CD4-positive, alpha-beta T cell (primary cell): ENCODE data around the gene BAZ1B. TPM values are rescaled to one million over a fixed set of nuclear protein-coding genes. Genes with fewer than 3 reads are reported as not detected.
"Not testable (repeated sequence)": the region's sequence is repeated elsewhere in the genome, so short reads cannot be mapped to it uniquely, and the experiment has no call there.

Source experiments
- ATAC-seq: fragments of 200-7000 bp; cut with Tn5 transposase; one replicate; pipeline ENCODE4 v1.10.0; 2022; ENCODE audit warnings: mild to moderate bottlenecking; ENCODE audit not compliant: poor library complexity
- CTCF ChIA-PET: fragments of 350-600 bp; sonication (Branson Sonifier 250); formaldehyde crosslinking; loops from one replicate; lab custom pipeline; 2021; ENCODE audit warnings: antibody characterized with exemption, inconsistent platforms; lab: Charles Lee
- POLR2A ChIA-PET: fragments of 350-600 bp; sonication (Branson Sonifier 250); formaldehyde crosslinking; loops from one replicate; lab custom pipeline; 2021; ENCODE audit warnings: antibody characterized with exemption, inconsistent platforms; lab: Charles Lee
- DNase-seq, 14 experiments: peaks; one replicate each; pipeline ENCODE4 v3.0.0-alpha.2; 2013 to 2020; ENCODE audit warnings: mixed read lengths in 2 of 14
- H3K27ac ChIP-seq, 2 donors: one replicate each; pipeline versions ENCODE4 v1.5.1 to v1.7.0; 2013; ENCODE audit warnings: low read length in 2 of 2, low read depth in 1 of 2, mild to moderate bottlenecking in 1 of 2
- H3K27me3 ChIP-seq, 2 experiments: 1 replicate in 1 of 2; 2 replicates in 1 of 2; pipeline versions ENCODE4 v1.6.1 to v1.7.0; 2013; ENCODE audit warnings: low read length in 2 of 2, control low read depth in 1 of 2, mild to moderate bottlenecking in 1 of 2, moderate library complexity in 1 of 2; ENCODE audit not compliant: insufficient read depth in 2 of 2, control insufficient read depth in 1 of 2
- H3K36me3 ChIP-seq: one replicate; pipeline ENCODE4 v1.6.1; 2013; ENCODE audit warnings: low read length, control low read depth; ENCODE audit not compliant: insufficient read depth
- H3K4me1 ChIP-seq: one replicate; pipeline ENCODE4 v1.6.1; 2013; ENCODE audit warnings: low read length, control low read depth; ENCODE audit not compliant: insufficient read depth
- H3K4me3 ChIP-seq: one replicate; pipeline ENCODE4 v1.5.1; 2013; ENCODE audit warnings: mild to moderate bottlenecking, low read length, moderate library complexity
- H3K9me3 ChIP-seq, 2 experiments: 1 replicate in 1 of 2; 2 replicates in 1 of 2; pipeline versions ENCODE4 v1.6.1 to v1.7.0; 2013; ENCODE audit warnings: low read length in 2 of 2, mild to moderate bottlenecking in 2 of 2, control low read depth in 1 of 2, moderate library complexity in 1 of 2; ENCODE audit not compliant: control insufficient read depth in 1 of 2, insufficient read depth in 1 of 2
- H3K27ac Mint-ChIP-seq: one replicate; pipeline ENCODE4 v1.8.0; 2020; ENCODE audit warnings: mixed read lengths
- H3K27me3 Mint-ChIP-seq: one replicate; pipeline ENCODE4 v1.8.0; 2021; ENCODE audit warnings: mixed read lengths
- H3K36me3 Mint-ChIP-seq: one replicate; pipeline ENCODE4 v1.8.0; 2021; ENCODE audit warnings: low read depth, mixed read lengths
- H3K4me1 Mint-ChIP-seq: one replicate; pipeline ENCODE4 v1.8.0; 2021; ENCODE audit warnings: low read depth, mixed read lengths
- H3K4me3 Mint-ChIP-seq: one replicate; pipeline ENCODE4 v1.8.0; 2020; ENCODE audit warnings: mild to moderate bottlenecking, mixed read lengths
- H3K9me3 Mint-ChIP-seq: one replicate; pipeline ENCODE4 v1.8.0; 2020; ENCODE audit warnings: mixed read lengths
- intact Hi-C, 2 experiments: fragments of 100-400 bp; cut with DNase I in 1 of 2; cut with micrococcal nuclease in 1 of 2; formaldehyde crosslinking; loops; one replicate each; pipeline versions ENCODE4 v1.15.1 to v1.9.0; 2023 to 2025; cut with DNase I, micrococcal nuclease
- total RNA-seq, 174 experiments: library from RNA in 2 of 174; stranded (reverse) in 2 of 174; gene quantifications; one replicate each; pipeline ENCODE4 v1.2.3 and lab custom pipeline; 2021 to 2026
- TF ChIP-seq, protein P1 (sequence below): fragments of 200-600 bp; IDR thresholded peaks from one replicate; pipeline ENCODE4 v1.8.0; 2022; ENCODE audit warnings: antibody characterized with exemption, mild to moderate bottlenecking

The BAZ1B gene
- total RNA-seq, 2 experiments from 2014 or later = 32.8 to 35.5 TPM

GRCh38 chr7:73433924-73434700 is 88.0 kb downstream of the BAZ1B start:
- intact Hi-C loops = no loop called here
- Histone ChIP-seq H3K27me3 (no peaks in the 10 kb centered on the region), H3K9me3 (peaks cover 0 to 24% of the 10 kb centered on the region in 2 experiments), H3K4me1 (peaks cover 16% of the 10 kb centered on the region), H3K4me3 (no peak overlapping the region), H3K27ac (no peak overlapping the region), H3K36me3 (peaks cover under 1% of the 10 kb centered on the region)
- peak in 7 of 14 experiments; percentile 7 to 66 (median 19) for DNase-seq
- Mint-ChIP-seq H3K27ac (no peak overlapping the region), H3K9me3 (no peaks in the 10 kb centered on the region), H3K4me3 (no peak overlapping the region), H3K36me3 (peaks cover 3% of the 10 kb centered on the region), H3K27me3 (peaks cover 8% of the 10 kb centered on the region), H3K4me1 (no peaks in the 10 kb centered on the region)
- CTCF ChIA-PET = interaction anchor here (0.6 kb wide), 1 partner anchor 94 kb away, joined by 5 read pairs; no protein-coding TSS in a partner anchor
- TF ChIP-seq, protein P1, sequence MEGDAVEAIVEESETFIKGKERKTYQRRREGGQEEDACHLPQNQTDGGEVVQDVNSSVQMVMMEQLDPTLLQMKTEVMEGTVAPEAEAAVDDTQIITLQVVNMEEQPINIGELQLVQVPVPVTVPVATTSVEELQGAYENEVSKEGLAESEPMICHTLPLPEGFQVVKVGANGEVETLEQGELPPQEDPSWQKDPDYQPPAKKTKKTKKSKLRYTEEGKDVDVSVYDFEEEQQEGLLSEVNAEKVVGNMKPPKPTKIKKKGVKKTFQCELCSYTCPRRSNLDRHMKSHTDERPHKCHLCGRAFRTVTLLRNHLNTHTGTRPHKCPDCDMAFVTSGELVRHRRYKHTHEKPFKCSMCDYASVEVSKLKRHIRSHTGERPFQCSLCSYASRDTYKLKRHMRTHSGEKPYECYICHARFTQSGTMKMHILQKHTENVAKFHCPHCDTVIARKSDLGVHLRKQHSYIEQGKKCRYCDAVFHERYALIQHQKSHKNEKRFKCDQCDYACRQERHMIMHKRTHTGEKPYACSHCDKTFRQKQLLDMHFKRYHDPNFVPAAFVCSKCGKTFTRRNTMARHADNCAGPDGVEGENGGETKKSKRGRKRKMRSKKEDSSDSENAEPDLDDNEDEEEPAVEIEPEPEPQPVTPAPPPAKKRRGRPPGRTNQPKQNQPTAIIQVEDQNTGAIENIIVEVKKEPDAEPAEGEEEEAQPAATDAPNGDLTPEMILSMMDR = no peak
- POLR2A ChIA-PET = no interaction called here
- ATAC-seq = peak; percentile 32

DNA sequence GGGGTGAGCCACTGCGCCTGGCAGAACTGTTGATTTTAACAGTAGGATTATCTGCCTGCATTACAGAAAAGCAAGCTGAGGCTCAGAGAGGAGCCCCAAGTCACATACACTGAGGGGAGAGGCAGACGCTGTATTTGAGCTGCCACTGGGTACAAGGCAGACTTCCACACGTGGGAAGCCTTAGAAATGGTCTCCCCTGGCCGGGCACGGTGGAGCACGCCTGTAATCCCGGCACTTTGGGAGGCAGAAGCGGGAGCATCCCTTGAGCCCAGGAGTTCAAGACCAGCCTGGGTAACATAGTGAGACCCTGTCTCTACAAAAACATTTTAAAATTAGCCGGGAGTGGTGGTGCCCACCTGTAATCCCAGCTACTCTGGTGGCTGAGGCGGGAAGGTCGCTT is 89.4 kb downstream of the BAZ1B start:
- H3K27me3 Mint-ChIP-seq = peaks cover 8% of the 10 kb centered on the region
- no peak for ATAC-seq
- H3K9me3 Mint-ChIP-seq = no peaks in the 10 kb centered on the region
- Histone ChIP-seq H3K4me3 (no peak overlapping the region), H3K4me1 (peaks cover 16% of the 10 kb centered on the region), H3K9me3 (peaks cover 0 to 24% of the 10 kb centered on the region in 2 experiments), H3K36me3 (no peaks in the 10 kb centered on the region), H3K27ac (no peak overlapping the region), H3K27me3 (no peaks in the 10 kb centered on the region)
- CTCF ChIA-PET = no interaction called here
- intact Hi-C loops = no loop called here
- no peak for DNase-seq
- H3K4me3 Mint-ChIP-seq = peak overlapping the region; percentile 74
- TF ChIP-seq, protein P1 = no peak
- no peaks in the 10 kb centered on the region for H3K36me3 Mint-ChIP-seq
- H3K4me1 Mint-ChIP-seq = no peaks in the 10 kb centered on the region
- no peak overlapping the region for H3K27ac Mint-ChIP-seq
- POLR2A ChIA-PET = no interaction called here

DNA sequence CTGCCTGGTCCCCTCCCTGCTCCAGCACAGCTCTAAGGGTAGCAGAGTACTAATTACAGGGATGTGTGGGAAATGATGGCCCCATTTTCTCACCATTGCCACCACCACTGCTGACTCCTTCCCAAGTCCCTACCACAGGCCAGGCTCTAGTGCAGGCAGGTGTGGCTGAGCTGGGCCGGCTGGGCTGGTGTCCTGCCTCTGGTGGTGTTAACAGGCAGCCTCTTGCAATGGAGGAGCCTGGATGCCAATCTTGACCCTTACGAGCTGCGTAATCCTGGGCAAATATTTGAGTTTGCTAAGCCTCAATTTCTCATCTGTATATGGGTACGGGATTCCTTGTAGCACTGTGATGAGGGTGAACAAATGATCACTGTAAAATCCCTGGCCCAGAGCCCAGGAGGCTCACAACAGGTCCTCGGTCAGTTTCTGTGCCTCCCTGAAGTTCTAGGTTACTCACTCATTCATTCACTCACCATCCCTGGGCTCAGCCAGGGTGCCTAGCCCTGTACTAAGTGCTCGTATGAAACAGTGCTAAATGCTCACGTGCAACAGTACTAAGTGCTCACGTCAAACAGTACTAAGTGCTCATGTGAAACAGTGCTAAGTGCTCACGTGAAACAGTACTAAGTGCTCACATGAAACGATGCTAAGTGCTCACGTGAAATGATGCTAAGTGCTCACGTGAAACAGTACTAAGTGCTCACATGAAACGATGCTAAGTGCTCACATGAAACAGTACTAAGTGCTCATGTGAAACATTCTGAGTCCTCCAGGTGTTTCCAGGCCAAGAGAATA is 90.9 kb downstream of the BAZ1B start:
- H3K27me3 Mint-ChIP-seq = peaks cover 8% of the 10 kb centered on the region
- TF ChIP-seq, protein P1 = no peak
- H3K27ac ChIP-seq = no peak overlapping the region
- POLR2A ChIA-PET = no interaction called here
- H3K4me1 ChIP-seq = peaks cover 16% of the 10 kb centered on the region
- H3K36me3 ChIP-seq = no peaks in the 10 kb centered on the region
- no peaks in the 10 kb centered on the region for H3K36me3 Mint-ChIP-seq
- H3K9me3 ChIP-seq = peaks cover 0 to 24% of the 10 kb centered on the region in 2 experiments
- H3K27me3 ChIP-seq = no peaks in the 10 kb centered on the region
- H3K4me1 Mint-ChIP-seq = no peaks in the 10 kb centered on the region
- DNase-seq (no peak), ATAC-seq (no peak)
- no peaks in the 10 kb centered on the region for H3K9me3 Mint-ChIP-seq
- H3K4me3 Mint-ChIP-seq = peak overlapping the region; percentile 54
- no peak overlapping the region for H3K4me3 ChIP-seq
- intact Hi-C loops = no loop called here
- CTCF ChIA-PET = no interaction called here
- H3K27ac Mint-ChIP-seq = no peak overlapping the region

- ATAC-seq, H3K9me3 Mint-ChIP-seq, H3K36me3 Mint-ChIP-seq, DNase-seq, CTCF ChIA-PET, POLR2A ChIA-PET, H3K27me3 Mint-ChIP-seq, H3K36me3 ChIP-seq, H3K27me3 ChIP-seq, intact Hi-C loops, H3K4me1 Mint-ChIP-seq, H3K4me3 ChIP-seq, H3K27ac ChIP-seq, H3K4me3 Mint-ChIP-seq, H3K27ac Mint-ChIP-seq: not testable (repeated sequence)
- H3K9me3 ChIP-seq = peaks cover 0 to 24% of the 10 kb centered on the region in 2 experiments
- peaks cover 16% of the 10 kb centered on the region for H3K4me1 ChIP-seq
These were observed 91.6 kb downstream of the BAZ1B start for GRCh38 chr7:73430540-73430939.
